GM12878 (cell line): Measurements from ENCODE around the gene ZBTB24. TPM values are rescaled to one million over a fixed set of nuclear protein-coding genes. Genes with fewer than 3 reads are reported as not detected.

ENCODE experiments used
- ATAC-seq: fragments of 200-7000 bp; cut with Tn5 transposase; 3 replicates; pipeline ENCODE4 v1.9.1; 2020; ENCODE audit warnings: mild to moderate bottlenecking, moderate library complexity
- BruUV-seq: library from RNA; stranded (reverse); fragments of 400-500 nt; replicated peaks from 2 replicates; lab custom pipeline; 2021; lab: Mats Ljungman, UMichigan
- CTCF ChIA-PET: fragments of 300-600 bp; sonication (Branson Sonifier 250); formaldehyde crosslinking; extraction: SDS; loops from one replicate; lab custom pipeline; 2021; ENCODE audit warnings: inconsistent platforms; lab: Yijun Ruan, JAX
- POLR2A ChIA-PET: fragments of 350-600 bp; formaldehyde crosslinking; extraction: SDS; loops from one replicate; lab custom pipeline; 2021; ENCODE audit warnings: inconsistent platforms; lab: Charles Lee
- RAD21 ChIA-PET: fragments of 300-600 bp; sonication (Branson Sonifier 250); formaldehyde crosslinking; loops from one replicate; lab custom pipeline; 2023; ENCODE audit warnings: antibody characterized with exemption; ENCODE audit not compliant: unreplicated experiment; lab: Charles Lee
- SMC1A ChIA-PET: fragments of 300-600 bp; sonication (Branson Sonifier 250); formaldehyde crosslinking; loops from one replicate; lab custom pipeline; 2023; ENCODE audit not compliant: unreplicated experiment, uncharacterized antibody; lab: Charles Lee
- DNase-seq: peaks from one replicate; pipeline ENCODE4 v3.0.0-alpha.2; 2011; ENCODE audit warnings: low read depth, low spot score
- FAIRE-seq: peaks from 3 replicates; lab custom pipeline; 2011; peaks lifted over from hg19 to GRCh38; lab: Jason Lieb, UNC
- H2AFZ ChIP-seq: 2 replicates; pipeline ENCODE4 v1.6.0; 2011; ENCODE audit warnings: low read depth, low read length, control low read depth; ENCODE audit not compliant: control insufficient read depth
- H3K27ac ChIP-seq: 2 replicates; pipeline ENCODE4 v1.5.1; 2011; ENCODE audit warnings: control low read depth; ENCODE audit not compliant: control insufficient read depth, insufficient read depth
- H3K27me3 ChIP-seq, 2 experiments: replicated peaks in 1 of 2; 2 replicates each; pipeline versions ENCODE4 v1.6.0 to v1.6.1; 2011; ENCODE audit warnings: low read length in 1 of 2; ENCODE audit not compliant: control insufficient read depth in 2 of 2, insufficient read depth in 2 of 2
- H3K36me3 ChIP-seq, 2 experiments: 2 replicates each; pipeline ENCODE4 v1.5.1; 2011; ENCODE audit warnings: low read length in 1 of 2; ENCODE audit not compliant: control insufficient read depth in 2 of 2, insufficient read depth in 2 of 2
- H3K4me1 ChIP-seq: 2 replicates; pipeline ENCODE4 v1.6.1; 2011; ENCODE audit warnings: mild to moderate bottlenecking, low read length, moderate library complexity, mixed read lengths; ENCODE audit not compliant: control insufficient read depth, insufficient read depth
- H3K4me2 ChIP-seq: 2 replicates; pipeline ENCODE4 v1.6.0; 2011; ENCODE audit warnings: control low read depth; ENCODE audit not compliant: control insufficient read depth, insufficient read depth
- H3K4me3 ChIP-seq: fragments of 200-600 bp; sonication (generic); 2 replicates; pipeline ENCODE4 v1.5.1; 2016
- H3K79me2 ChIP-seq: 2 replicates; pipeline ENCODE4 v1.6.0; 2011; ENCODE audit warnings: low read length; ENCODE audit not compliant: control insufficient read depth, insufficient read depth
- H3K9ac ChIP-seq: 2 replicates; pipeline ENCODE4 v1.8.0; 2011; ENCODE audit warnings: low read length, control low read depth, mixed read lengths; ENCODE audit not compliant: control insufficient read depth, insufficient read depth
- H3K9me3 ChIP-seq: replicated peaks from 3 replicates; pipeline ENCODE4 v1.5.1; 2011; ENCODE audit warnings: mild to moderate bottlenecking, low read length; ENCODE audit not compliant: control insufficient read depth, insufficient read depth
- H4K20me1 ChIP-seq: 2 replicates; pipeline ENCODE4 v1.6.0; 2011; ENCODE audit not compliant: control insufficient read depth, insufficient read depth
- ASH2L ChIP-seq: fragments of 300-600, 200-600 bp; sonication (generic); IDR thresholded peaks from 2 replicates; pipeline ENCODE4 v1.6.1; 2017; ENCODE audit warnings: low read depth, mild to moderate bottlenecking, borderline replicate concordance
- E2F8 ChIP-seq: fragments of 450-650 bp; IDR thresholded peaks from 2 replicates; pipeline ENCODE4 v1.6.1; 2018; ENCODE audit warnings: mild to moderate bottlenecking, low read depth, moderate library complexity; ENCODE audit not compliant: partially characterized antibody
- NFYA ChIP-seq: IDR thresholded peaks from 2 replicates; pipeline ENCODE4 v1.6.1; 2011; ENCODE audit warnings: low read depth, mild to moderate bottlenecking, low read length, improper control_type of control experiment, borderline replicate concordance
- RBBP5 ChIP-seq: fragments of 200-600 bp; sonication (generic); conservative IDR thresholded peaks from 2 replicates; pipeline ENCODE4 v1.6.1; 2016
- SMAD1 ChIP-seq: fragments of 450-650 bp; IDR thresholded peaks from 2 replicates; pipeline ENCODE4 v1.6.1; 2018; ENCODE audit warnings: mild to moderate bottlenecking, low read depth; ENCODE audit not compliant: partially characterized antibody
- SMC3 ChIP-seq: IDR thresholded peaks from 2 replicates; pipeline ENCODE4 v1.6.1; 2011; ENCODE audit warnings: low read length, improper control_type of control experiment, borderline replicate concordance
- SPI1 ChIP-seq: IDR thresholded peaks from 2 replicates; pipeline ENCODE4 v1.6.1; 2011; ENCODE audit warnings: low read depth, mild to moderate bottlenecking, low read length, moderate library complexity, borderline replicate concordance; ENCODE audit not compliant: insufficient read depth
- SRF ChIP-seq, 2 experiments: IDR thresholded peaks; 2 replicates each; pipeline ENCODE4 v1.6.1; 2011; ENCODE audit warnings: low read depth in 2 of 2, low read length in 2 of 2, mild to moderate bottlenecking in 1 of 2, moderate library complexity in 1 of 2
- WGBS: methylation state at CpG from one replicate; pipeline ENCODE4 v1.1.6; 2016; ENCODE audit warnings: low lambda C conversion rate; ENCODE audit not compliant: insufficient replicate concordance, insufficient coverage; ENCODE audit errors: missing lambda C conversion rate; 5-methylcytosine and 5-hydroxymethylcytosine counted together
- in situ Hi-C: fragments of 300-500 bp; cut with MboI; formaldehyde crosslinking; loops from 9 replicates; pipeline ENCODE4 v1.14.3; 2018; ENCODE audit warnings: mixed read lengths
- intact Hi-C: fragments of 100-400 bp; cut with micrococcal nuclease; formaldehyde crosslinking; loops from one replicate; pipeline ENCODE4 v1.14.2; 2022; ENCODE audit not compliant: unreplicated experiment
- polyA plus RNA-seq, 11 experiments: library from polyadenylated mRNA; depleted of rRNA in 4 of 11; unstranded in 6 of 11; stranded (reverse) in 5 of 11; fragments of >200 nt; fragmentation: Nextera tagmentation in 4 of 11; fragmentation: Illumina TruSeq in 1 of 11; extraction: Ambion mirVana in 4 of 11; extraction: Trizol in 1 of 11; gene quantifications; 1 replicate in 1 of 11; 2 replicates in 10 of 11; pipeline versions ENCODE4 v1.2.1 to v1.2.3, GENCODE V29; 2011 to 2016; ENCODE audit warnings: inconsistent platforms in 2 of 11, missing spikeins in 2 of 11, low read depth in 1 of 11
- total RNA-seq, 4 experiments: library from RNA; depleted of rRNA in 3 of 4; stranded (reverse); fragments of >200 nt in 3 of 4; fragmentation: Illumina TruSeq in 1 of 4; extraction: Trizol in 1 of 4; gene quantifications; 2 replicates each; pipeline versions ENCODE4 v1.2.1 to v1.2.3, GENCODE V29; 2013 to 2021

Gene ZBTB24
- total and polyA plus RNA-seq, 10 of the 15 experiments (the other 5 are each of a cell fraction or from before 2014, with no cell fraction given): 2.9 to 17.7 (median 8.5) TPM

- intact Hi-C loops (no loop called here), in situ Hi-C loops (no loop called here)
- H2AFZ ChIP-seq: no peak overlapping the region
These were observed 31.9 kb upstream of the ZBTB24 start for GRCh38 chr6:109514946-109515345.

More at GRCh38 chr6:109514946-109515345, 31.9 kb upstream of the ZBTB24 start:
- no peak overlapping the region for H3K4me2 ChIP-seq
- no peak overlapping the region for H3K27ac ChIP-seq
- ChIA-PET CTCF (interaction anchor here (1.6 kb wide), 1 partner anchor 525 kb away, joined by 6 read pairs; no protein-coding TSS in a partner anchor), RAD21 (no interaction called here), SMC1A (interaction anchor here (0.9 to 1.6 kb wide), 5 partner anchors 8 to 525 kb away, joined by 3 to 5 read pairs (median 4); no protein-coding TSS in a partner anchor), POLR2A (no interaction called here)
- H3K4me3 ChIP-seq: no peak overlapping the region
- ATAC-seq (no peak), DNase-seq (no peak), FAIRE-seq (no peak)
- H3K4me1 ChIP-seq: no peaks in the 10 kb centered on the region
- no TSS peak for BruUV-seq
- WGBS: 34% methylated on average over 3 of the region's 3 CpGs
- no peaks in the 10 kb centered on the region for H3K79me2 ChIP-seq
- H4K20me1 ChIP-seq: no peaks in the 10 kb centered on the region
- H3K9me3 ChIP-seq: no peaks in the 10 kb centered on the region; the same call in 2 of the 3 replicates
- TF ChIP-seq SRF (IDR thresholded peaks at IDR 0.05; ENCODE audit: low read depth in 2 of 2, low read length in 2 of 2) (no peak), RBBP5 (no peak), SMC3 (no peak), NFYA (no peak), SPI1 (no peak), ASH2L (no peak), SMAD1 (no peak), E2F8 (no peak)
- no peaks in the 10 kb centered on the region for H3K27me3 ChIP-seq
- H3K9ac ChIP-seq: no peak overlapping the region
- no peaks in the 10 kb centered on the region for H3K36me3 ChIP-seq
